K562 (cell line): ENCODE data around the gene RNF166. TPM values are rescaled to one million over a fixed set of nuclear protein-coding genes. Genes with fewer than 3 reads are reported as not detected.

ENCODE experiments used
- ATAC-seq: fragments of 200-7000 bp; cut with Tn5 transposase; 3 replicates; pipeline ENCODE4 v1.9.1; 2020; ENCODE audit warnings: moderate library complexity
- BruUV-seq: library from RNA; stranded (reverse); fragments of 400-500 nt; replicated peaks from 2 replicates; lab custom pipeline; 2021; lab: Mats Ljungman, UMichigan
- CTCF ChIA-PET: fragments of 300-600 bp; formaldehyde crosslinking; extraction: SDS; loops from one replicate; lab custom pipeline; 2021; ENCODE audit warnings: low intra/inter-chr PET ratio; lab: Yijun Ruan, JAX
- POLR2A ChIA-PET: fragments of 300-600, 350-650 bp; sonication (Branson Sonifier 250); formaldehyde crosslinking; extraction: SDS; loops from one replicate; lab custom pipeline; 2021; ENCODE audit warnings: antibody characterized with exemption, inconsistent platforms; lab: Yijun Ruan, JAX
- DNase-seq, 4 experiments: peaks; one replicate each; pipeline versions ENCODE4 v3.0.0 to v3.0.0-alpha.2; 2011 to 2018; ENCODE audit warnings: low spot score in 3 of 4, mixed read lengths in 3 of 4; ENCODE audit errors: extremely low read depth in 1 of 4
- FAIRE-seq: peaks from 2 replicates; lab custom pipeline; 2011; peaks lifted over from hg19 to GRCh38; lab: Jason Lieb, UNC
- H2AFZ ChIP-seq: 2 replicates; pipeline ENCODE4 v1.6.0; 2011; ENCODE audit warnings: low read depth, low read length, control low read depth, inconsistent platforms
- H3K27ac ChIP-seq: fragments of 200-600 bp; 3 replicates; pipeline ENCODE4 v1.8.0; 2011; ENCODE audit warnings: low read depth, mild to moderate bottlenecking, control low read depth, inconsistent platforms, low read length, moderate library complexity, mixed read lengths; ENCODE audit errors: extremely low read depth
- H3K27me3 ChIP-seq, 2 experiments: fragments of 300-600 bp in 1 of 2; 2 replicates in 1 of 2; 3 replicates in 1 of 2; pipeline versions ENCODE4 v1.6.0 to v1.8.0; 2011; ENCODE audit warnings: inconsistent platforms in 2 of 2, low read length in 2 of 2, mild to moderate bottlenecking in 1 of 2, mixed read lengths in 1 of 2, moderate library complexity in 1 of 2; ENCODE audit not compliant: control insufficient read depth in 2 of 2, insufficient read depth in 2 of 2
- H3K36me3 ChIP-seq: fragments of 300-600 bp; 3 replicates; pipeline ENCODE4 v1.8.0; 2011; ENCODE audit warnings: mild to moderate bottlenecking, low read length, inconsistent platforms; ENCODE audit not compliant: control insufficient read depth, insufficient read depth
- H3K4me1 ChIP-seq, 2 experiments: fragments of 200-600 bp in 1 of 2; replicated peaks in 1 of 2; 2 replicates in 1 of 2; 3 replicates in 1 of 2; pipeline versions ENCODE4 v1.5.1 to v1.8.0; 2011; ENCODE audit warnings: inconsistent platforms in 2 of 2, low read length in 2 of 2, mild to moderate bottlenecking in 1 of 2, mixed read lengths in 1 of 2, moderate library complexity in 1 of 2; ENCODE audit not compliant: control insufficient read depth in 2 of 2, insufficient read depth in 2 of 2
- H3K4me2 ChIP-seq: 2 replicates; pipeline ENCODE4 v1.6.1; 2011; ENCODE audit warnings: low read length, control low read depth, inconsistent platforms, mixed read lengths; ENCODE audit not compliant: insufficient read depth
- H3K4me3 ChIP-seq: fragments of 200-600 bp; sonication (generic), shearing (Covaris generic); 2 replicates; pipeline ENCODE4 v1.5.1; 2016; ENCODE audit warnings: control low read depth, inconsistent platforms
- H3K79me2 ChIP-seq: fragments of 200-600 bp; 3 replicates; pipeline ENCODE4 v1.8.0; 2011; ENCODE audit warnings: low read length, inconsistent platforms; ENCODE audit not compliant: control insufficient read depth, insufficient read depth
- H3K9ac ChIP-seq, 2 experiments: 2 replicates each; pipeline versions ENCODE4 v1.6.0 to v1.6.1; 2011; ENCODE audit warnings: low read depth in 2 of 2, low read length in 2 of 2, control low read depth in 1 of 2, inconsistent platforms in 1 of 2, mild to moderate bottlenecking in 1 of 2, mixed read lengths in 1 of 2; ENCODE audit not compliant: insufficient read depth in 1 of 2
- H3K9me1 ChIP-seq: one replicate; pipeline ENCODE4 v1.6.0; 2011; ENCODE audit warnings: inconsistent platforms, mild to moderate bottlenecking, low read length, moderate library complexity; ENCODE audit not compliant: control insufficient read depth, insufficient read depth
- H3K9me3 ChIP-seq: replicated peaks from 2 replicates; pipeline ENCODE4 v1.5.1; 2011; ENCODE audit warnings: low read depth, low read length, inconsistent platforms; ENCODE audit not compliant: control insufficient read depth, insufficient read depth
- H4K20me1 ChIP-seq: replicated peaks from 2 replicates; pipeline ENCODE4 v1.6.1; 2011; ENCODE audit warnings: low read length, inconsistent platforms, mixed read lengths; ENCODE audit not compliant: control insufficient read depth, insufficient read depth
- ARHGAP35 ChIP-seq: fragments of 450-650 bp; IDR thresholded peaks from 2 replicates; pipeline ENCODE4 v1.6.1; 2018; ENCODE audit not compliant: partially characterized antibody
- BRD9 ChIP-seq: fragments of 450-650 bp; IDR thresholded peaks from 2 replicates; pipeline ENCODE4 v1.6.1; 2018; ENCODE audit warnings: low read depth; ENCODE audit not compliant: partially characterized antibody
- CTCF ChIP-seq, 3 experiments: IDR thresholded peaks in 2 of 3; conservative IDR thresholded peaks in 1 of 3; 2 replicates each; pipeline ENCODE4 v1.5.1; 2011 to 2012; ENCODE audit warnings: low read length in 3 of 3, mild to moderate bottlenecking in 3 of 3, control low read depth in 2 of 3, improper control_type of control experiment in 1 of 3, inconsistent platforms in 1 of 3, low read depth in 1 of 3, mixed read lengths in 1 of 3, moderate library complexity in 1 of 3; ENCODE audit not compliant: insufficient read depth in 2 of 3
- ELF2 ChIP-seq: fragments of 250-450 bp; sonication (Bioruptor Pico); IDR thresholded peaks from 2 replicates; pipeline ENCODE4 v1.5.0; 2021; ENCODE audit warnings: mild to moderate bottlenecking
- HMGN3 ChIP-seq: IDR thresholded peaks from 2 replicates; pipeline ENCODE4 v1.6.1; 2011; ENCODE audit warnings: borderline replicate concordance, low read depth, mild to moderate bottlenecking, mixed read lengths, low read length; ENCODE audit not compliant: insufficient read length; ENCODE audit errors: extremely low read depth
- KAT8 ChIP-seq: fragments of 450-650 bp; IDR thresholded peaks from 2 replicates; pipeline ENCODE4 v1.6.1; 2016; ENCODE audit warnings: low read depth, mild to moderate bottlenecking
- MCM2 ChIP-seq: fragments of 450-650 bp; IDR thresholded peaks from 2 replicates; pipeline ENCODE4 v1.6.1; 2017; ENCODE audit warnings: low read depth, mild to moderate bottlenecking
- MEF2D ChIP-seq: conservative IDR thresholded peaks from 2 replicates; pipeline ENCODE4 v1.6.1; 2016; ENCODE audit warnings: low read depth, missing genetic modification characterization, missing compliant biosample characterization
- PML ChIP-seq: IDR thresholded peaks from 2 replicates; pipeline ENCODE4 v1.6.1; 2012; ENCODE audit warnings: low read length, inconsistent platforms
- SIX5 ChIP-seq, 2 experiments: IDR thresholded peaks; 2 replicates each; pipeline ENCODE4 v1.6.1; 2011; ENCODE audit warnings: low read length in 2 of 2, borderline replicate concordance in 1 of 2, low read depth in 1 of 2, mild to moderate bottlenecking in 1 of 2, moderate library complexity in 1 of 2; ENCODE audit not compliant: insufficient read depth in 1 of 2
- SMARCE1 ChIP-seq: fragments of 450-650 bp; IDR thresholded peaks from 2 replicates; pipeline ENCODE4 v1.7.1; 2016; ENCODE audit warnings: mild to moderate bottlenecking
- THRAP3 ChIP-seq: fragments of 450-650 bp; IDR thresholded peaks from 2 replicates; pipeline ENCODE4 v1.6.1; 2016; ENCODE audit warnings: mild to moderate bottlenecking, inconsistent platforms, borderline replicate concordance
- ZKSCAN3 ChIP-seq: fragments of 250-450 bp; sonication (Bioruptor Pico); IDR thresholded peaks from 2 replicates; pipeline ENCODE4 v1.4.0; 2020
- ZNF408 ChIP-seq: fragments of 250-450 bp; sonication (Bioruptor Pico); IDR thresholded peaks from 2 replicates; pipeline ENCODE4 v1.4.0; 2020; ENCODE audit warnings: low read depth, mild to moderate bottlenecking, moderate library complexity
- ZNF655 ChIP-seq: fragments of 250-450 bp; sonication (Bioruptor Pico); IDR thresholded peaks from 2 replicates; pipeline ENCODE4 v1.5.0; 2021
- WGBS: fragments of 100-300 bp; shearing (Covaris generic); methylation state at CpG from one replicate; pipeline ENCODE4 v1.1.6; 2016; ENCODE audit warnings: low coverage, mixed read lengths; ENCODE audit not compliant: insufficient coverage; ENCODE audit errors: missing lambda C conversion rate; 5-methylcytosine and 5-hydroxymethylcytosine counted together
- in situ Hi-C: fragments of 300-500 bp; cut with MboI; formaldehyde crosslinking; loops from 4 replicates; pipeline ENCODE4 v1.15.0; 2018; ENCODE audit warnings: inconsistent platforms, mixed read lengths
- intact Hi-C: fragments of 100-400 bp; cut with micrococcal nuclease; formaldehyde crosslinking; loops from 2 replicates; pipeline ENCODE4 v1.14.2; 2022
- polyA plus RNA-seq, 8 experiments: library from polyadenylated mRNA; depleted of rRNA in 4 of 8; stranded (reverse) in 5 of 8; unstranded in 3 of 8; fragments of >200 nt; fragmentation: Nextera tagmentation in 2 of 8; fragmentation: Illumina TruSeq in 1 of 8; extraction: Ambion mirVana in 2 of 8; extraction: Trizol in 1 of 8; gene quantifications; 2 replicates each; pipeline versions ENCODE4 v1.2.1 to v1.2.3, GENCODE V29; 2011 to 2014; ENCODE audit warnings: inconsistent platforms in 1 of 8, missing spikeins in 1 of 8
- total RNA-seq, 7 experiments: library from RNA; depleted of rRNA in 6 of 7; stranded (reverse); fragments of >200 nt in 6 of 7; fragmentation: Illumina TruSeq in 2 of 7; extraction: Trizol in 2 of 7; gene quantifications; 2 replicates each; pipeline versions ENCODE4 v1.2.1 to v1.2.3, GENCODE V29; 2011 to 2021; ENCODE audit warnings: low replicate concordance in 1 of 7

Gene RNF166
- total and polyA plus RNA-seq, 9 of the 15 experiments (the other 6 are each of a cell fraction or from before 2014, with no cell fraction given): 0.56 to 60.3 (median 19.5) TPM

- Histone ChIP-seq H3K79me2 (peaks cover 10% of the 10 kb centered on the region), H3K9ac (no peak overlapping the region), H3K4me3 (no peak overlapping the region), H3K9me1 (peaks cover 3% of the 10 kb centered on the region), H3K27me3 (no peaks in the 10 kb centered on the region; a peak in 1 of 5 replicates), H3K36me3 (peaks cover 94% of the 10 kb centered on the region), H3K9me3 (0 out of 2 replicates have a peak, but pooled peaks cover 2% of the 10 kb centered on the region), H2AFZ (no peak overlapping the region), H4K20me1 (peaks cover 17% of the 10 kb centered on the region; the same call in 1 of the 2 replicates), H3K4me1 (peaks cover 0 to 65% of the 10 kb centered on the region in 2 experiments; a peak in 1 of 5 replicates), H3K4me2 (no peak overlapping the region), H3K27ac (no peak overlapping the region)
- intact Hi-C loops: no loop called here
- POLR2A ChIA-PET: interaction anchor here (0.5 to 3.3 kb wide), 10 partner anchors 8 to 1234 kb away, joined by 3 to 12 read pairs (median 3); no protein-coding TSS in a partner anchor
- DNase-seq (peak in 1 of 4 experiments; percentile 28), ATAC-seq (no peak), FAIRE-seq (no peak)
- 94% methylated on average over 50 of the region's 57 CpGs for WGBS
- CTCF ChIA-PET: no interaction called here
- in situ Hi-C loops: no loop called here
- TSS peak; percentile 28 for BruUV-seq
- TF ChIP-seq SMARCE1 (no peak), SIX5 (IDR thresholded peaks at IDR 0.05; ENCODE audit: borderline replicate concordance in 1 of 2, insufficient read depth in 1 of 2, low read depth in 1 of 2, low read length in 2 of 2) (no peak), ELF2 (no peak), ZNF408 (CRISPR knock-in tag) (no peak), THRAP3 (0 out of 2 replicates have a peak, but pooled peaks have one; percentile 39), ARHGAP35 (no peak), KAT8 (no peak), MCM2 (no peak), HMGN3 (peak; percentile 18), ZNF655 (CRISPR knock-in tag) (no peak), ZKSCAN3 (CRISPR knock-in tag) (no peak), BRD9 (no peak), PML (no peak), MEF2D (no peak), CTCF (IDR thresholded peaks at IDR 0.05 in 2 of 3, conservative IDR thresholded peaks at IDR 0.05 in 1 of 3; ENCODE audit: insufficient read depth in 2 of 3, low read depth in 1 of 3, low read length in 3 of 3) (0 out of 6 replicates have a peak, but pooled peaks of 1 of the 3 experiments have one; percentile 10)
Observed at GRCh38 chr16:88715312-88716190, 9.3 kb upstream of the RNF166 start.
